GM10248 (cell line): ENCODE results near the gene NAT14.
"Not testable (repeated sequence)": the region's sequence is repeated elsewhere in the genome, so short reads cannot be mapped to it uniquely, and the experiment has no call there.

Source experiments
- CTCF ChIA-PET: fragments of 300-600 bp; sonication (Branson Sonifier 250); formaldehyde crosslinking; extraction: SDS; loops from one replicate; lab custom pipeline; 2021; ENCODE audit warnings: antibody characterized with exemption; lab: Yijun Ruan, JAX
- POLR2A ChIA-PET: fragments of 350-650 bp; sonication (Branson Sonifier 250); formaldehyde crosslinking; extraction: SDS; loops from one replicate; lab custom pipeline; 2020; ENCODE audit warnings: antibody characterized with exemption; lab: Yijun Ruan, JAX
- DNase-seq: peaks from one replicate; pipeline ENCODE4 v3.0.0; 2012; ENCODE audit errors: extremely low spot score
- CTCF ChIP-seq: IDR thresholded peaks from 2 replicates; pipeline ENCODE4 v1.5.1; 2012; ENCODE audit warnings: mild to moderate bottlenecking, low read depth; ENCODE audit errors: extremely low read depth, missing control alignments, control extremely low read depth

Gene NAT14

GRCh38 chr19:55527197-55528029 lies 42.4 kb downstream of the NAT14 start:
- no peak for TF ChIP-seq CTCF
- ChIA-PET POLR2A (no interaction called here), CTCF (interaction anchor here (1.9 to 2.2 kb wide), 2 partner anchors 23 to 104 kb away, joined by 6 to 7 read pairs; no protein-coding TSS in a partner anchor)
- DNase-seq: no peak

- DNase-seq: no peak
- POLR2A ChIA-PET: no interaction called here
These were observed 43.2 kb downstream of the NAT14 start for GRCh38 chr19:55528030-55528803.

GRCh38 chr19:55529636-55530234 lies 44.7 kb downstream of the NAT14 start:
- no peak for DNase-seq
- POLR2A ChIA-PET: no interaction called here
- no peak for TF ChIP-seq CTCF
- CTCF ChIA-PET: interaction anchor here (1.0 kb wide), 1 partner anchor 102 kb away, joined by 3 read pairs; no protein-coding TSS in a partner anchor

More at GRCh38 chr19:55528030-55528803, 43.2 kb downstream of the NAT14 start:
- CTCF ChIA-PET: no interaction called here
- no peak for TF ChIP-seq CTCF

- DNase-seq: no peak
- ChIA-PET POLR2A (interaction anchor here (0.6 kb wide), 1 partner anchor 77 kb away, joined by 4 read pairs; no protein-coding TSS in a partner anchor), CTCF (interaction anchor here (0.7 to 1.5 kb wide), 3 partner anchors 8 to 100 kb away, joined by 3 to 6 read pairs (median 3); no protein-coding TSS in a partner anchor)
- no peak for TF ChIP-seq CTCF
These were observed 46.0 kb downstream of the NAT14 start for GRCh38 chr19:55530996-55531395.

- DNase-seq, POLR2A ChIA-PET: not testable (repeated sequence)
- CTCF ChIA-PET: interaction anchor here (1.3 to 1.7 kb wide), 2 partner anchors 26 to 30 kb away, joined by 3 to 6 read pairs; no protein-coding TSS in a partner anchor
These were observed 49.3 kb downstream of the NAT14 start for GRCh38 chr19:55534280-55534679.

GRCh38 chr19:55535173-55535964 lies 50.4 kb downstream of the NAT14 start:
- POLR2A ChIA-PET: no interaction called here
- CTCF ChIA-PET: interaction anchor here (1.0 to 1.4 kb wide), 3 partner anchors 25 to 36 kb away, joined by 3 to 4 read pairs (median 4); no protein-coding TSS in a partner anchor

More at GRCh38 chr19:55535173-55535964, 50.4 kb downstream of the NAT14 start:
- DNase-seq: no peak
- TF ChIP-seq CTCF: no peak
